Measurements from ENCODE around the gene DCUN1D4. TPM values are rescaled to one million over a fixed set of nuclear protein-coding genes. Genes with fewer than 3 reads are reported as not detected.

DCUN1D4 gene
- total RNA-seq, 1 donor from 2014 or later = 25.2 TPM

DNA sequence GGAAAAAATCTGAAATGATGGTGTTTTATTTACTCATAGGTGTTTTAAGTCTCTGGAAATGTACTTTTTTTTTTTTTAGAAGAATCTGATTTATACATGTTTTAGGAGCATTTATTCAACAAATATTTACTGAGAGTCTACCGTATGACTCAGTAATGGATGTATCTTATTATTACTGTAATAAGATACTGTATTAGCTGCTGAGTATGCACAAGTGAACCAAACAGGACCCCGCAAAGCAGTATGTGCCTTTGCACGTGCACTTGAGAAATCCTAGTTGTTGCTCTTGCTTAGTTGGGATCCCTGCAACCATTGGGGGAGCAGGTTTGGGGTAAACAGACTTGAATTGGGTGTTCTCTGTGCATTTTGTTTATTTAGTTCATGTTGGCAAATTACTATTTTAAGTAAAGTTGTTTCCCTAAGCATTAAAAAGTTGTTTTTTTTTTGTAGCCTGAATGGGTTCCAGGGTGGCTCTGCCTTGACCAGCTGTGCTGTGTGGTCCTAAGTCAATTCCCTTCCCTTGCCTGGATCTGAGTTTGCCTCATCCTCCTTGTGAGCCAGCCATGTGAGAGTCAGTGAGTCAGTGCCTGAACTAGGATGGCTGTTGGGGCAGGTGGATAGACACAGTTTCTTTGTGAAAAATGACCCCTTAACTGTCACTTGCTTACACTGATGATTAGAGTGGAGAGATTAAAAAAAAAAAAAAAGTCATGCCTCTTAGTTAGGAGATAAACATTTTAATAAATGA lies 27.7 kb downstream of the DCUN1D4 start:
- no peak overlapping the region for H3K4me3 ChIP-seq (ENCODE audit: low read depth, low read length)
- TF ChIP-seq, protein P1, sequence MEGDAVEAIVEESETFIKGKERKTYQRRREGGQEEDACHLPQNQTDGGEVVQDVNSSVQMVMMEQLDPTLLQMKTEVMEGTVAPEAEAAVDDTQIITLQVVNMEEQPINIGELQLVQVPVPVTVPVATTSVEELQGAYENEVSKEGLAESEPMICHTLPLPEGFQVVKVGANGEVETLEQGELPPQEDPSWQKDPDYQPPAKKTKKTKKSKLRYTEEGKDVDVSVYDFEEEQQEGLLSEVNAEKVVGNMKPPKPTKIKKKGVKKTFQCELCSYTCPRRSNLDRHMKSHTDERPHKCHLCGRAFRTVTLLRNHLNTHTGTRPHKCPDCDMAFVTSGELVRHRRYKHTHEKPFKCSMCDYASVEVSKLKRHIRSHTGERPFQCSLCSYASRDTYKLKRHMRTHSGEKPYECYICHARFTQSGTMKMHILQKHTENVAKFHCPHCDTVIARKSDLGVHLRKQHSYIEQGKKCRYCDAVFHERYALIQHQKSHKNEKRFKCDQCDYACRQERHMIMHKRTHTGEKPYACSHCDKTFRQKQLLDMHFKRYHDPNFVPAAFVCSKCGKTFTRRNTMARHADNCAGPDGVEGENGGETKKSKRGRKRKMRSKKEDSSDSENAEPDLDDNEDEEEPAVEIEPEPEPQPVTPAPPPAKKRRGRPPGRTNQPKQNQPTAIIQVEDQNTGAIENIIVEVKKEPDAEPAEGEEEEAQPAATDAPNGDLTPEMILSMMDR (conservative IDR thresholded peaks at IDR 0.05; ENCODE audit: low read depth, low read length) = no peak
- DNase-seq (ENCODE audit: low read depth) = no peak

DNA sequence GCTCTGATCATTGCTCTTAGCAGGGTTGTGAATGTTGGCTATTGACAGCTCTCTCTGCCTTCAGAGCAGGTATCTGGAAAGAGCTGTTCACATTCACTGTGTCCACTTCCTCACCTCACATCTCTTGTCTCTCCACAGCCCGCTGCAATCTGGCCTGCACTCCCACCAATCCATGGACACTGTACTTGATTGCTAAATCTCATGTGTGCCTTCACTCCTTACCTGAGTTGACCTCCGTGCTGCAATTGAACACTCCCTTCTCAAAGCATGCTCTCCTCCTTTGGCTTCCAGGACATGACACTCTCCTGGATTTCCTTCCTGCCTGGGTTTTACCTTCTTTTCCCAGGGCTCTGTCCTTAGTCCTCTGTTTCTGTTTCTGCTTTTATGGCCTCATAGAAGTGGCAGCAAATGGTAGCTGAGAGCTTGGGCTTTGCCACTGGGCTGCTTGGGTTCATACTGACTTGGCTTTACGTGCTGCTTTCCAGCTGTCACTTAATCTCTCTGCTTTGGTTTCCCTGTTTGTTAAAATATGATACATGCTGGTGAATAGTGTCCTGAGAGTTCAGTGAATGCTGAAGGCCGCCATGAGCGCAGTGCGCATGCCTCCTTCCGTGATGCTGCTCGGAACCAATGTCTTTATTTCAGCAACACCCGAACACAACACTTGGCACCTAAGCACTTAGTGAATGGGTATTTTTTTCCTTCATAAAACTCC lies 29.5 kb downstream of the DCUN1D4 start:
- DNase-seq (ENCODE audit: low read depth) = no peak
- no peak overlapping the region for H3K4me3 ChIP-seq (ENCODE audit: low read depth, low read length)
- TF ChIP-seq, protein P1 (conservative IDR thresholded peaks at IDR 0.05; ENCODE audit: low read depth, low read length) = no peak

DNA sequence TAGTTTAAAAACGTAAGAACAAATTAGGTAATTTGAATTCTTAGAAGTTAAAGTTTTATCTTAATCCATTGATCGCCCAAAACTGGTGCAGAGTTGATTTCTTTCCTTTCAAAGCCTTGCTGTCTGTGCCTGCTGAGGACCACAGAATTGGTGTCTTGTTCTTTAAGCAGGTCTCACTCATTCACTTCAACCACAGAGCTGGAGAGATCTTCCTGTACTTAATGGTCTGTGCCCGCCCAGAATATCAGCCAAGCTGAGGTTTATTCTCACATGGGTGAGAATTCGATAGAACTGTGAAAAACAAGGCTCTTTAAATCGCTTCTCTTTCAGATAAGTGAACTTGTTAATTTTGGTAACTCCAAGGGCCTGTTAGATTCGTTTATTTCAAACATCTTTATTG lies 31.6 kb downstream of the DCUN1D4 start:
- no peak overlapping the region for H3K4me3 ChIP-seq (ENCODE audit: low read depth, low read length)
- TF ChIP-seq, protein P1 (conservative IDR thresholded peaks at IDR 0.05; ENCODE audit: low read depth, low read length) = no peak
- no peak for DNase-seq (ENCODE audit: low read depth)

DNA sequence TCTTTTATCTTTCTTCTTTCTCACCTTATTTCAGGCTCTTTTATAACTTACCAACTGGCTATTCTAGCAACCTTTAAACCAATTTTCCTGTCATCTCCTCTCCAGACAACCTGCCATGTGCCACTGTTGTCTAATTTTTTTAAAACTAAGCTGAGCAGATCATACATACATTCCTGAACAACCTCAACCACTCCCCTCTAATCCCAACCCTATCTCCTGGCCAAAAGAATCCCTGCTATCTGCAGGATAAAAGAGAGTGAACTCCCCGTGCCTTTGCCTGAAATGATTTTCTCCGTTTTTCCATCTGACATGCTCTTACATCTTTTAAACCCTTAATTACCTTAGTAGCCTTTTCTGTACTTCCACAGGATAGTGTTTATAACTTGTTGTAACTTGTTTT lies 35.5 kb downstream of the DCUN1D4 start:
- TF ChIP-seq, protein P1 (conservative IDR thresholded peaks at IDR 0.05; ENCODE audit: low read depth, low read length) = no peak
- no peak overlapping the region for H3K4me3 ChIP-seq (ENCODE audit: low read depth, low read length)
- DNase-seq (ENCODE audit: low read depth) = no peak

DNA sequence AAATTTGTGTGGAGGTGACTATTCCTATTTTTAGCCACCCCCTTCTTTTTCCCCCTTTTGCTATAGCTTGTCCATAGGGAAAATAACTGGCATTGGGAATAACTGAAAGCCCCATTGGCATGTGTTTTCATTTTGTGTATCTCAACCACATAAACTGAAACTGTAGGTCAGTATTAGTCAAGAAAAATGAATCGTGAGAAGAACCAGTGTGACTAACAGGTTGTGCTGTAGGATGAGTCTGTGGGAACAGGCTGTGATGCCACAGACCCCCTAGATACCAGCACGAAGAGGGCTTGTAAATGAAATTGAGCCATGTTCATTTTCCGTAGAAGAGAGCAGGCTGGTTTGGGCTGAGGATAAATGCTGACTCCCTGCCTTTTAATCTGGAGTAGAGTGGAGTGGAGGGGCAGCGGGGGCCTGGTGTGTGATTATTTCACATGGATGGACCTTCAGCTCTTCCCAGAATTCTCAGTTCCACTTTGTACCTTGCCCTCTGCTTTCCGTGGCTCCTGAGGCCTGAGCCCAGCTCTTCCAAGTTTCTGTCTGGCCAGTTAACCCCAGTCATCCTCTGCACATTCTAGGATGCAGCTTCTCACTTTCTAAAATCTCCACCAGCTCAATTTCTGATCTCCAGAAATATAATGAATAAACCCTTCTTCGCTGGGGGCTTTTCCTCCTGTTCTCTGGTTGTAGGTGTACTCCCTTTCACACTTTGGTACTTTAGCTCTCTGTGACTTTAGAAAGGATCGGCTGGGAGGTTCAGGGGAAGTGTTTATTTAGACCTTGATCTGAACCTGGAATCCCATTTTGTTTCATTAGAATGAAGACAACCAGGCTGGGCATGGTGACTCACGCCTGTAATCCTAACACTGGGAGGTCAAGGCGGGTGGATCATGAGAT lies 37.3 kb downstream of the DCUN1D4 start:
- no peak for DNase-seq (ENCODE audit: low read depth)
- H3K4me3 ChIP-seq (ENCODE audit: low read depth, low read length) = no peak overlapping the region
- TF ChIP-seq, protein P1 (conservative IDR thresholded peaks at IDR 0.05; ENCODE audit: low read depth, low read length) = no peak

DNA sequence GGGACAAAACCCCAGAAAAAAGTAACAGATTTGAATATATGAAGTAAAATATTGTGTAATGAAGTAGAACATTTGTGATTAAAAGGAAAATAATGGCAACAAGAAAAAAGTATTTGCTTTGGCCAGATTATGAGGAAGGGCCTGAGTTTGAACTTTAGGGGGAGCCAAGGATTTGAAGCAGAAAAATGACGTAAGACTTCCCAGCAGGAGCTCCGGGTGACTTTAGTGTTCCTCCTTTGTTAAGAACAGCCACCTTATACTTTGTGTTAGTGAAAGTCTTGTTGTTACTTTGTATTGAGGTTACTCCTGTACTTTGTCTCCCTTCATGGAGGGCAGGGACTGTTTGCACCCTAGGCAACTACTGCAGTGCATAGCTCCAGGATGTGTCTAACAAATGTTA lies 41.1 kb downstream of the DCUN1D4 start:
- no peak overlapping the region for H3K4me3 ChIP-seq (ENCODE audit: low read depth, low read length)
- TF ChIP-seq, protein P1 (conservative IDR thresholded peaks at IDR 0.05; ENCODE audit: low read depth, low read length) = no peak
- no peak for DNase-seq (ENCODE audit: low read depth)

Data from epithelial cell of proximal tubule (primary cell).